ENCODE measurements around the gene GSTM4. TPM values are rescaled to one million over a fixed set of nuclear protein-coding genes. Genes with fewer than 3 reads are reported as not detected.

Gene GSTM4
- total RNA-seq, 4 donors from 2014 or later, result 14.7 to 29.8 (median 20.8) TPM

- DNase-seq (ENCODE audit: low spot score) (no peak), ATAC-seq (ENCODE audit: low FRiP score) (no peak)
- no peak for TF ChIP-seq CTCF (IDR thresholded peaks at IDR 0.05)
Measured at GRCh38 chr1:109621379-109622136, 34.3 kb upstream of the GSTM4 start.

- ATAC-seq (ENCODE audit: low FRiP score), result no peak
Measured at GRCh38 chr1:109622137-109622892, 33.6 kb upstream of the GSTM4 start.

GRCh38 chr1:109622895-109623294, 33.0 kb upstream of the GSTM4 start:
- no peak for TF ChIP-seq CTCF (IDR thresholded peaks at IDR 0.05)
- ATAC-seq (ENCODE audit: low FRiP score) (no peak), DNase-seq (ENCODE audit: low spot score) (no peak)

More at GRCh38 chr1:109622137-109622892, 33.6 kb upstream of the GSTM4 start:
- no peak for DNase-seq (ENCODE audit: low spot score)
- no peak for TF ChIP-seq CTCF (IDR thresholded peaks at IDR 0.05)

- DNase-seq (ENCODE audit: low spot score) (no peak), ATAC-seq (ENCODE audit: low FRiP score) (no peak)
- no peak for TF ChIP-seq CTCF (IDR thresholded peaks at IDR 0.05)
Measured at GRCh38 chr1:109623601-109624161, 32.2 kb upstream of the GSTM4 start.

GRCh38 chr1:109624201-109625010, 31.5 kb upstream of the GSTM4 start:
- TF ChIP-seq CTCF (IDR thresholded peaks at IDR 0.05), result no peak
- DNase-seq (ENCODE audit: low spot score) (no peak), ATAC-seq (ENCODE audit: low FRiP score) (no peak)

DNA sequence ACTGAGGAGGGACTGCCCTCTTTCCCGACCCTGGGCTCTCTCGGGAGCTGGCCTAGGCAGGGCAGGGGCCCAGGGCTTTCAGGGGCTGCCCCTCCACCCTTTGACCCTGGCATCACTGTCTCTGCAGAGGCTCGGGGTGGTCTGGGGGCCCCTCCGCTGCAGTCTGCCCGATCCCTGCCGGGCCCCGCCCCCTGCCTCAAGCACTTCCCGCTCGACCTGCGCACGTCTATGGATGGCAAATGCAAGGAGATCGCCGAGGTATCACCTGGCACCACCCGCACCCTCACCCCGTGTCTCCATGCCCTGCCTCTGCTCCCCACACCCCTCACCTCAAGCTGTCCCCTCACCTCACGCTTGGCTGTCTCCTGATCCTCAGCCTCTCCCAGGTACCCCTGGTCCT, 30.7 kb upstream of the GSTM4 start:
- DNase-seq (ENCODE audit: low spot score) (no peak), ATAC-seq (ENCODE audit: low FRiP score) (no peak)
- TF ChIP-seq CTCF (IDR thresholded peaks at IDR 0.05), result no peak

Measured in omental fat pad (tissue), 4 donors.